ENCODE measurements around the gene CERKL.
A peak's percentile ranks its signal among the peaks of the same experiment; 100 is the strongest.

CERKL gene

GRCh38 chr2:181677912-181678586, 21.1 kb upstream of the CERKL start:
- peak; percentile 36 for DNase-seq (ENCODE audit: low read depth)

- no peak for DNase-seq (ENCODE audit: low read depth)
These were observed 18.3 kb upstream of the CERKL start for GRCh38 chr2:181675254-181675653.

GRCh38 chr2:181674461-181674860, 17.6 kb upstream of the CERKL start:
- DNase-seq (ENCODE audit: low read depth), result no peak

GRCh38 chr2:181673173-181673572, 16.3 kb upstream of the CERKL start:
- no peak for DNase-seq (ENCODE audit: low read depth)

- no peak for DNase-seq (ENCODE audit: low read depth)
These were observed 15.5 kb upstream of the CERKL start for GRCh38 chr2:181672255-181673008.

- DNase-seq (ENCODE audit: low read depth), result no peak
These were observed 13.7 kb upstream of the CERKL start for GRCh38 chr2:181670632-181671031.

- no peak for DNase-seq (ENCODE audit: low read depth)
These were observed 10.3 kb upstream of the CERKL start for GRCh38 chr2:181667234-181667633.

GRCh38 chr2:181662287-181662686, 5.4 kb upstream of the CERKL start:
- DNase-seq (ENCODE audit: low read depth), result no peak

GRCh38 chr2:181660181-181660580, 3.3 kb upstream of the CERKL start:
- no peak for DNase-seq (ENCODE audit: low read depth)

- no peak for DNase-seq (ENCODE audit: low read depth)
These were observed 1.5 kb upstream of the CERKL start for GRCh38 chr2:181658444-181658843.

GRCh38 chr2:181657379-181657778, 474 bp upstream of the CERKL start:
- no peak for DNase-seq (ENCODE audit: low read depth)

- DNase-seq (ENCODE audit: low read depth), result no peak
These were observed 1.4 kb downstream of the CERKL start for GRCh38 chr2:181655519-181655918.

- DNase-seq (ENCODE audit: low read depth), result no peak
These were observed 7.4 kb downstream of the CERKL start for GRCh38 chr2:181649436-181649979.

- DNase-seq (ENCODE audit: low read depth), result no peak
These were observed 8.3 kb downstream of the CERKL start for GRCh38 chr2:181648478-181649155.

GRCh38 chr2:181646415-181646987, 10.4 kb downstream of the CERKL start:
- DNase-seq (ENCODE audit: low read depth), result no peak

- DNase-seq (ENCODE audit: low read depth), result no peak
These were observed 13.8 kb downstream of the CERKL start for GRCh38 chr2:181643151-181643550.

GRCh38 chr2:181642086-181642485, 14.8 kb downstream of the CERKL start:
- no peak for DNase-seq (ENCODE audit: low read depth)

- DNase-seq (ENCODE audit: low read depth), result no peak
These were observed 17.2 kb downstream of the CERKL start for GRCh38 chr2:181639686-181640085.

GRCh38 chr2:181632733-181633401, 24.0 kb downstream of the CERKL start:
- no peak for DNase-seq (ENCODE audit: low read depth)

GRCh38 chr2:181628590-181629585, 28.0 kb downstream of the CERKL start:
- no peak for DNase-seq (ENCODE audit: low read depth)

- no peak for DNase-seq (ENCODE audit: low read depth)
These were observed 29.4 kb downstream of the CERKL start for GRCh38 chr2:181627545-181627944.
